Activated naive CD4-positive, alpha-beta T cell (primary cell): ENCODE data around the gene DCDC2.
A peak's percentile ranks its signal among the peaks of the same experiment; 100 is the strongest.
"Not testable (repeated sequence)": the region's sequence is repeated elsewhere in the genome, so short reads cannot be mapped to it uniquely, and the experiment has no call there.

Experiments
- DNase-seq, 4 experiments: peaks; one replicate each; lab custom pipeline; 2025; lab: John Stamatoyannopoulos, UW

DCDC2 gene

GRCh38 chr6:24381476-24382219 lies 23.8 kb upstream of the DCDC2 start:
- no peak for DNase-seq

DNA sequence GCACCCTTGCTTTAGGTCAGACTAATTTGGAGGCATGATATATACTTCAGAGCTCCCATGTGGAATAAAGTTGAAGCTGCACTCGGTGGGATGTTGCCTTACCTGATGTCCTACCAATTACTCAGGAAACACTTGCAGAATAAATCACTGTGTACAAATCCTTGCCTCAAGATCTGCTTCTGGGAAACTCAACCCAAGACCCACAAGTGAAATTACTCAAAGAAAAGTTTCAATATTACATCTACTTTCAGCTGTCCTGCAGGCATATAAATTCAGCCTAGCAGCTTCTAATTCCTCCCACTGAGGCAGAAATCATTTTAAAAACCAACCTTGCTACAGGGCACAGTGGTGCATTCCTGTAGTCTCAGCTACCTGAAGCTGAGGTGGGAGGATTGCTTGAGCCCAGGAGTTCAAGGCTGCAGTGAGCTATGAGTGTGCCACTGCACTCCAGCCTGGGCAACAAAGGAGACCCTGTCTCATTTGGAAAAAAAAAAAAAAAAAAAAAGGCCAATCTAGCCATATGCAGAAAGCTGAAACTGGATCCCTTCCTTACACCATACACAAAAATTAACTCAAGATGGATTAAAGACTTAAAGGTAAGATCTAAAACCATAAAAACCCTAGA lies 20.7 kb upstream of the DCDC2 start:
- no peak for DNase-seq

- no peak for DNase-seq
These were observed 19.0 kb upstream of the DCDC2 start for GRCh38 chr6:24376871-24377270.

GRCh38 chr6:24374612-24375011 lies 16.8 kb upstream of the DCDC2 start:
- no peak for DNase-seq

DNA sequence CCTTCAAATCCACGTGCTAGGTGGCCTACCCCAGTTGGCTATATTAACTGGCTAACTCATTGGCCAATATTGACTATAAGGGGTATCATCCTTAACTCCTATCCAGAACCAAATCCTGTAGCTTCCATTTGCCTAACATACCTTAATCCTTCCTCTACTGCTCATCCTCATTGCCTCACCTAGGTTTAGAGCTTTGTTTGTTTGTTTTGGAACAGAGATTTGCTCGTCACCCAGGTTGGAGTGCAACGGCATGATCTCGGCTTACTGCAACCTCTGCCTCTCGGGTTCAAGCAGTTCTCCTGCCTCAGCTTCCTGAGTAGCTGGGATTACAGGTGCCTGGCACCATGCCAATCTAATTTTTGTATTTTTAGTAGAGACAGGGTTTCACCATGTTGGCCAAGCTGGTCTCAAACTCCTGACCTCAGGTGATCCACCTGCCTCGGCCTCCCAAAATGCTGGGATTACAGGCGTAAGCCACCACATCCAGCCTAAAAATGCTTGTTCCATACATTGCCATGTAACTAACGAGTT lies 7.3 kb upstream of the DCDC2 start:
- DNase-seq = not testable (repeated sequence)

- not testable (repeated sequence) for DNase-seq
These were observed 4.5 kb upstream of the DCDC2 start for GRCh38 chr6:24362363-24362762.

GRCh38 chr6:24359640-24360454 lies 2.0 kb upstream of the DCDC2 start:
- DNase-seq = peak; percentile 69 to 75 (median 72)

DNA sequence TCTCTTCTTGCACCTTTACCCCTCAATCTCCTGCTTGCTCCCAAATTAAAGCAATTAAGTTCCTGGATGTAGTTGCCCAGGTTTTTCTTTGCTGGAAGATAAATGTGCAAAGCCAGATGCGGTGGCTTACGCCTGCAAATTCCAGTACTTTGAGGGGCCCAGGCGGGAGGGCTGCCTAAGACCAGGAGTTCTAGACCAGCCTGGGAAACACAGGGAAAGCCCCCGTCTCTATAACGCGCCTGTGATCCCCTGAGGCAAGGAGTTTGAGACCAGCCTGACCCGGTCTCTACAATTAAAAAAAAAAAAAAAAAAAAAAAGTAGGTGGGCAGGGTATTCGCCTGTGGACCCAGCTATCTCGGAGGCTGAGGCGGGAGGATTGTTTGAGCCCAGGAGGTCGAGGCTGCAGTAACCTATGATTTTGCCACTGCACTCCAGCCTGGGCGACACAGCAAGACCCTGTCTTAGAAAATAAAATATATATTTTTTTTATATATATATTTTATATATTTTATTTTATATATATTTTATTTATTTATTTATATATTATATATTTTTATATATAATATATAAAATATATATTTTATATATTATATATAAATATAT lies 461 bp upstream of the DCDC2 start:
- DNase-seq = no peak

DNA sequence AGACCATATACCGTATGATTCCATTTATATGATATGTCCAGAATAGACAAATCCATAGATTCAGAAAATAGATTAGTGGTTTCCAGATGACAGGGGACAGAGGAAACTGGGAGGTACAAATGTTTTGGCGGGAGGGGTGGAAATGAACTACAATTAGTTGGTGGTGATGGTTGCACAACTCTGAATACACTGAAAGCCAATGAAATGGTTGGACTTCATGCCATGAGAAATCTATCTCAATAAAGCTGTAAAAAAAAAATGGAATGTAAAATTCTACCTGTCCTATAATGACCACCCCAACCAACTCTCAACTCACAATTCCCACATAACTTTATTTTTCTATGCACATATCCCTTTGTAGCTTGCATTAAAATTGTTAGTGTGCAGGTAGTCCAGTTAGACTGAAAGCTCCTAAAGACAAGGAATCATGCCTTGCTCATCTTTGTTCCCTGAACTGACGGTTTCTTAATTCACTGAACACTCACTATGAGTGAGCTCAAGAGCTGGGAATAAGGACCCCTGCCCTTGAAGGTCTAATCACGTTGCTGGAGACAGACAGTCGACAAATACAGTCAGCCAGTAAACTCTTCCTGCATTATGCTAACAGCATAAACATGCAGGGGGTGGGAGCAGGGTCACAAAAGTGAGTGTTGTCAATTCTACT lies 1.4 kb downstream of the DCDC2 start:
- no peak for DNase-seq

DNA sequence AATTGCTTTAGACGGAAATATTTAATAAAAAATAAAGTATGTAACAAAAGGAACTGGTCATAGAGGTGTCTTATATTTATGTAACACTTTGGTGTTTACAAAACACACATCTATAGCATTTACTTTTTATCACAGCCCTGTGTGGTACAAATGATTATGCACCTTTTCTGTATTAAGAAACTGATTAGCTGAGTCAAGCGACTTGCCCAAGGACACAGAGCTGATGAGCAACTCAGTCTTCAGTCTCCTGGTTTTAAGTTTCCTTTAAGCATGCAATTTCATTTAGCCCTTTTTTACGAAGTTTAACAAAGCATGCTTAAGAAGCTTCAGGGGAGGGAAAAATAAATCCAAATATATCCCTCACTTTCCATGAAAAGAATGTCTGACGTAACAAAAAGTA lies 2.5 kb downstream of the DCDC2 start:
- DNase-seq = no peak

- no peak for DNase-seq
These were observed 4.0 kb downstream of the DCDC2 start for GRCh38 chr6:24353861-24354260.

GRCh38 chr6:24352434-24352833 lies 5.4 kb downstream of the DCDC2 start:
- DNase-seq = no peak

GRCh38 chr6:24344976-24345375 lies 12.9 kb downstream of the DCDC2 start:
- DNase-seq = no peak

- no peak for DNase-seq
These were observed 16.6 kb downstream of the DCDC2 start for GRCh38 chr6:24340998-24341938.

- no peak for DNase-seq
These were observed 17.9 kb downstream of the DCDC2 start for GRCh38 chr6:24339932-24340331.

DNA sequence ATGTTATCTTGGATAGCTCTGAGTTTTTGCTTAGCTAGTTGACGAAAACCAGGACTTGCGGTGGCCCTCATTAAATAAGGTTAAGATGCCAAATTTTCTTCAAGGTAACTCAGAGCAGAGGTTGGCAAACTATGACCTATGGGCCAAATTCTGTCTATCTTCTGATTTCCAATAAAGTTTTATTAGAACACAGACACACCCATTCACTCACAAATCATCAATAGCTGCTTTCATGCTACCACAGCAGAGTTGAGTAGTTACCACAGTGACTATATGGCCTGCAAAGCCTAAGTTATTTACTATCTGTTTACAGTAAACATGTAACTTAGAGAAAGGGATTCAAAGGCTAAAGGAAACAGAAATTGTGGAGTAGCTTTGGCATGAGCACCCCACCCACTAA lies 23.6 kb downstream of the DCDC2 start:
- DNase-seq = no peak

DNA sequence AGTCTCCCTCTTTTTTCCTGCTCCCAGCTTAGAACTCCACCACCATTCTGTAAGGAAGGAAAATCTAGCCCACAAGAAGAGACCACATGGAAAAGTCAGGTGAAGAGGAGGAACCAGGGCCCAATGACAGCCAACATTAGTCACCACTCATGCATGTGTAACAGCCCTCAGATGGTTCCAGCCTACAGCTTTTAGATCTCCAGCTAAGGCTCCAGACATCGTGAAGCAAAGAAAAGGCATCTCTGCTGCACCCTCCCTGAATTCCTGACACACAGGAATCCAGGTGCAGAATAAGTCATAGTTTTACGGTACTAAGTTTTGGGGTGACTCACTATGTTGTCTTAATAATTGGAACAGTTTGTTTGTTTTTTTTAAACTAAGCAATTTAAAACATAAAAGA lies 25.5 kb downstream of the DCDC2 start:
- DNase-seq = no peak

GRCh38 chr6:24330137-24330732 lies 27.6 kb downstream of the DCDC2 start:
- DNase-seq = no peak

- DNase-seq = no peak
These were observed 28.4 kb downstream of the DCDC2 start for GRCh38 chr6:24329451-24329850.

GRCh38 chr6:24329022-24329421 lies 28.8 kb downstream of the DCDC2 start:
- DNase-seq = no peak
